Measurements from ENCODE around the gene FBXL2.

Gene FBXL2

DNA sequence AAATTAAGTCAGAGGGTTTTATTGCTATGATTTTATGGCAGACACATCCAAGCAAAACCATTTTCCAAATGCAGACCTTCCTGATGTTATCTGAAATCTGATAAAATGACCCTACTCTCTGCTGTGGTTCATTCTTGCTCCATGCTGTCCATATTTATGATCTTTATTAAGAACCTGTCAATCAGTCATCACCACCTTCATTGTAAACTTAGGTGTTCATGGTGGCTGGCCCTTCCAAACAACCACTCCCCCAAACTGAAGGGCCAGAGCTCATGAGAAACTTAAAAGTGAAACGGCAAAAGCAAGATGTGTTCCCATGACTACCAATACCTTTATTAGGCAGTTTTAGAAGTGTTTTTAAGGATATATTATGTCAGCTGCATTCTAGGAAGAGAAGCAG lies 109.4 kb downstream of the FBXL2 start:
- H3K27ac ChIP-seq: no peak overlapping the region
- TF ChIP-seq, protein P1, sequence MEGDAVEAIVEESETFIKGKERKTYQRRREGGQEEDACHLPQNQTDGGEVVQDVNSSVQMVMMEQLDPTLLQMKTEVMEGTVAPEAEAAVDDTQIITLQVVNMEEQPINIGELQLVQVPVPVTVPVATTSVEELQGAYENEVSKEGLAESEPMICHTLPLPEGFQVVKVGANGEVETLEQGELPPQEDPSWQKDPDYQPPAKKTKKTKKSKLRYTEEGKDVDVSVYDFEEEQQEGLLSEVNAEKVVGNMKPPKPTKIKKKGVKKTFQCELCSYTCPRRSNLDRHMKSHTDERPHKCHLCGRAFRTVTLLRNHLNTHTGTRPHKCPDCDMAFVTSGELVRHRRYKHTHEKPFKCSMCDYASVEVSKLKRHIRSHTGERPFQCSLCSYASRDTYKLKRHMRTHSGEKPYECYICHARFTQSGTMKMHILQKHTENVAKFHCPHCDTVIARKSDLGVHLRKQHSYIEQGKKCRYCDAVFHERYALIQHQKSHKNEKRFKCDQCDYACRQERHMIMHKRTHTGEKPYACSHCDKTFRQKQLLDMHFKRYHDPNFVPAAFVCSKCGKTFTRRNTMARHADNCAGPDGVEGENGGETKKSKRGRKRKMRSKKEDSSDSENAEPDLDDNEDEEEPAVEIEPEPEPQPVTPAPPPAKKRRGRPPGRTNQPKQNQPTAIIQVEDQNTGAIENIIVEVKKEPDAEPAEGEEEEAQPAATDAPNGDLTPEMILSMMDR (conservative IDR thresholded peaks at IDR 0.05): no peak

DNA sequence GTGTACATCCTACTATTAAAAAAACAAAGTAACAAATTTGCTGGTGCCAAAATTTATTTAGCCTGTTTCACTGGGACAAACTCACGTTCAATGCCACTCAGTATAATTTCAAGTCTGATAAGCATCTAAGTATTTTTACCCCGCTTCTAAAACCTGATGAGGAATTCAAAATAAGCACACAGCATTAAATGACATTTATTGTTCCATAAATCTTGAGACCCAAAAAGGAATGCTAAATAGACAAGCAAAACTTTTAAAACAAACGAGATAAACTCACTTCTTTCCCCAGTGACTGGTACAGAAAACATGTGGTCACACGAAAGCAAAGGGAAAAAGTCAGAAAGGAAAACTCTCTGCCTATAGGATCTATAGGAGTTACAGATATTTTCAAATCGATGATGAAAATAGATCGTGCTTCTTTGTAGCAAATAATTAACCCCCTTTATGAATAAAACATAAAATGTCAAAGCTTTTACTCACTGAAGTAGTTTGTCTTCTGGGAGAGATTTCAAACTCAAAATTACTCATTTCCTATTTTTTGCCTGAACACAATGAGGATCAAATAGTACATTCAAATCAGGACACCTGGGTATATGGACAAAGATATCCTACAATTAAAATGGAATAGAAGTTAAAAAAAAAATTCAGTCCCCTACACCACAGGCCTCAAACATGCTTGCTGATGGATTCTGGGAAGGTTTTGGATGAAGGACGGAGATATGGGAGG lies 111.3 kb downstream of the FBXL2 start:
- no peak overlapping the region for H3K27ac ChIP-seq
- TF ChIP-seq, protein P1 (conservative IDR thresholded peaks at IDR 0.05): no peak

DNA sequence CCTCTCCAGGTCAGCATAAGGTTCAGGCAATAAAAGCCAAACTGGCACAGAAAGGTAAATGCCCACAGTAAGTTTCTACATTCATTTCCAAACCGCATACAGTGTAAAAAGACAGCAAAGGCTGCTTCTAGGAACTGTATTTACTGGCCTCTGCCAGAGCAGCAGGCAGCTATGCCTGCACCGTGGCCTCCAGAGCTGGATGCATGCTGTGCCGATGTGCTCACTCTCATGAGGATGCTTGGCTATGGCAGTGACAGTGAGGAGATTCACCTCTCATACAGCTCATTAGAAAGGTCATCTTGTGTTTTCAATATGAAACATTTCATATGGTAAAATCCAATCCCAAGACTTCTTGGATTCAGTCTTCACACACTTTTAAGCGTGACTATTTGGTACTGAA lies 112.7 kb downstream of the FBXL2 start:
- no peak overlapping the region for H3K27ac ChIP-seq
- TF ChIP-seq, protein P1 (conservative IDR thresholded peaks at IDR 0.05): no peak

DNA sequence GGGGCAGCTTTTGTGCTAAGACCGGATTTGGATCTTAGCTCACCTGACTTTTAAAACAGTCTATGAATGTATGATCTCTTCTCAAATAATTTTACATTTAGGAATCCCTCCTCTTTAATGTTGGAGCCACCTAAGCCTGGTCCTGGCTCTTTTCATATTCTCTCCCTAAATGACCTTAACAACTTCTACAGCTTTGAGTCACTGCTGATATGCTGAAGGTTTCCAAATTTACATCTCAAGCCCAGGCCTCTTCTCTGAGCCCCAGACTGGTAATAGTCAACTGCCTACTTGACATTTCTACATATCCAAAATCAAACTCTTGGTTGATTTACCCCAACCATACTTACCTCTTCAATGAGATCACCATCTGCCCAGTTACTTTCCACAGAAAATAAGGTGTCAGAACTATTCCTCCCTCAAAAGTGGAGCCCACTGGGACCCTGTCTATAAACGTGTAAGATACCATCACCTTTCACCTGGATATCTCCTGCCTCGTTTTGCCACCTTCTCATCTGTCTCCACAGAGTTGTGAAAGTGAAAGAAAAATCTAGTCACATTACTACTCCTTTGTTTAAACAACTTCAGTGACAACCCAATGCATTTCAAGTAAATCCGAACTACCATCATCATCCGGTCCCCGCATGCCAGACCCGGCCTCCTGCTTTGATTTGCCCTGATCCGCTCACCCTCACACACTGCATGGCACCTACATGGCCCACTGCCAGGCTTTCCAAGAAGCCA lies 114.2 kb downstream of the FBXL2 start:
- TF ChIP-seq, protein P1 (conservative IDR thresholded peaks at IDR 0.05): no peak
- H3K27ac ChIP-seq: no peak overlapping the region

DNA sequence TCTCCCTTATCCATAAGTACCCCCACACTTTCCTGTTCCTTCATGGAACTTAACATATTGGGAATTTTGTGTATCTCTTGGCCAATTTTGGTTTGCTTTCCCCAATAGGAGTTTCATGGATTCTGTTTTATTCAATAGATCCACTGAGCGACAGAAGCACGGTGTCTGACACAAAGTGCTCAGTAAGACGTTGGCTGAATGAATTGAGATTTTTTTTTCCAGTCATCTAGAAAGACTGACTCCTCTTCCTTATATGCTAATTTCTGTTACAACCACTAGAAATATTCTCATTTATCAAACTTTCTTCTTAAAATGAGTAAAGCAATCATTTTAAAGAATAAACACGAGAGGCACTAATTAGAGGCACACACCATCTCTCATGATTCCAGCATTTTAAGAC lies 114.9 kb downstream of the FBXL2 start:
- H3K27ac ChIP-seq: no peak overlapping the region
- TF ChIP-seq, protein P1 (conservative IDR thresholded peaks at IDR 0.05): no peak

DNA sequence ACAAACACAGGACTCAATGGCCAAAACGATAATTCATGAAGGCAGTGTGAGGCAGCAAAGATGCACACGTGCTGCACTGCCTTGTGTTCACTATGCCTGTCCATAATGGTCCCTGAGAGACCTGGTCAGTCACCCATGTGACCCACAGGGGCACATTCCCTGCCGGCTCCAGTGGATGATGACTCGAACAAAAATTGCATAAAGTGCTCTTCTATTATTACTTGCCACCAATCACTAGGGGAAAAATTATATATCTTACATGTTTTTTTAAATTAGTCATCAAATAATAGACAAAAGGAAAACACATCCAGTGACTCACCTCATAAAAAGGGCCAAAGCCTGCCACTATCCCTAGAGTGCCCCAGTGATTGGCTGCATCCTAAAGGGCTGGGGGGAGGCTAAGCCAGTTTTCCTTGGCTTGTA lies 115.5 kb downstream of the FBXL2 start:
- H3K27ac ChIP-seq: no peak overlapping the region
- TF ChIP-seq, protein P1 (conservative IDR thresholded peaks at IDR 0.05): no peak

DNA sequence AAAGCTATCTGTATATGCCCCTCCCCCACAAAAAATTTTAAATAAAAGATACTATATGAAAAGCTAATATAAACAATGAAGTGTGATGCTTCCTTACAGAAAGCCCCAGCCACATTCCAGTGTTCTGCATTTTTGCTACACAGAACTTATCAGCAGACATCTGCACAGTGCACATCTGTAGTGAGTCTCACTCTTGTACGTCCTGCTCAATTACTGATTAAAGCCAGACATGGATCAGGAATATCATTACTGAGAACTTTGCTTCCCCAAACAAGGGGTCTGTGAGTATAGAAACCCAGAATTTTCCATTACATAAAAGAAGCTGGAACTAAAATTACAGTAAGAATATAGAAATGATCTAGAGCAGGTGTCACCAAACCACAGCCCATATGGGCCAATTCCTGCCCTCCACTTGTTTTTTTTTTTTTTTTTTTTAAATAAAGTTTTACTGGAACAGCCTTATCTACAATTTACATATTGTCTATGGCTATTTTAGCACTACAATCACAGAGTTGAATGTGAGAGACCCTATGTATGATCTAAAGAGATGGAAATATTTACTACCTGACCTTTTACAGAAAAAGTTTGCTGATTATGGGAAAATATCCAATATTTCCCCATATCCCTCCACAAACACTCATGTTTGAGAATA lies 117.3 kb downstream of the FBXL2 start:
- H3K27ac ChIP-seq: no peak overlapping the region
- TF ChIP-seq, protein P1 (conservative IDR thresholded peaks at IDR 0.05): no peak
